Cardiac fibroblast (primary cell): Measurements from ENCODE around the gene CHD2.

Experiments used
- DNase-seq, 2 donors: peaks; one replicate each; pipeline versions ENCODE4 v3.0.0 to v3.0.0-alpha.2; 2010; ENCODE audit warnings: low read depth in 2 of 2
- H3K4me3 ChIP-seq, 2 donors: replicated peaks in 1 of 2; 1 replicate in 1 of 2; 2 replicates in 1 of 2; pipeline ENCODE4 v1.5.1; 2011; ENCODE audit warnings: low read depth in 2 of 2, low read length in 2 of 2, mild to moderate bottlenecking in 2 of 2, moderate library complexity in 1 of 2
- TF ChIP-seq, protein P1 (sequence below): IDR thresholded peaks from one replicate; pipeline ENCODE4 v1.5.1; 2011; ENCODE audit warnings: low read depth, mild to moderate bottlenecking, low read length, inconsistent platforms

Gene CHD2

DNA sequence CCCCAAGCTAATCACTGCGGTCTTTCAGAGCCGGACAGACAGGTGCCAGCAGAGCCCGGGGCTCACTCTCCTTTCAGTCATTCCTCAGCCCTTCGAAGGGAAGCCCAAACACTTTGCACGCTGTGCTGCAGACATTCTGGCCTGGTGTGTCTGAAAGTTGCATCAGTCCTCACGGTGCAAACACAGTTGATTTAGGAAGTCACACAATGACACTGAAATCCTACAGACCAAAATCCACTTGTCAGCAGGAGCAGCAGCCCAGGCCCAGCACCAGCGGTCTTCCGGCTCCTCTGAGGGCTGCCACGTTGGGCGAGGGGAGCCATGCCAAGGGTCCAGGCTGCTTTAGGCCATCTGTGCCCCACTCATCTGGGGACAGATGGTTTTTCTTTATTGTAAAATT, 127.3 kb downstream of the CHD2 start:
- no peak for DNase-seq
- TF ChIP-seq, protein P1, sequence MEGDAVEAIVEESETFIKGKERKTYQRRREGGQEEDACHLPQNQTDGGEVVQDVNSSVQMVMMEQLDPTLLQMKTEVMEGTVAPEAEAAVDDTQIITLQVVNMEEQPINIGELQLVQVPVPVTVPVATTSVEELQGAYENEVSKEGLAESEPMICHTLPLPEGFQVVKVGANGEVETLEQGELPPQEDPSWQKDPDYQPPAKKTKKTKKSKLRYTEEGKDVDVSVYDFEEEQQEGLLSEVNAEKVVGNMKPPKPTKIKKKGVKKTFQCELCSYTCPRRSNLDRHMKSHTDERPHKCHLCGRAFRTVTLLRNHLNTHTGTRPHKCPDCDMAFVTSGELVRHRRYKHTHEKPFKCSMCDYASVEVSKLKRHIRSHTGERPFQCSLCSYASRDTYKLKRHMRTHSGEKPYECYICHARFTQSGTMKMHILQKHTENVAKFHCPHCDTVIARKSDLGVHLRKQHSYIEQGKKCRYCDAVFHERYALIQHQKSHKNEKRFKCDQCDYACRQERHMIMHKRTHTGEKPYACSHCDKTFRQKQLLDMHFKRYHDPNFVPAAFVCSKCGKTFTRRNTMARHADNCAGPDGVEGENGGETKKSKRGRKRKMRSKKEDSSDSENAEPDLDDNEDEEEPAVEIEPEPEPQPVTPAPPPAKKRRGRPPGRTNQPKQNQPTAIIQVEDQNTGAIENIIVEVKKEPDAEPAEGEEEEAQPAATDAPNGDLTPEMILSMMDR = no peak
- H3K4me3 ChIP-seq = no peak overlapping the region

DNA sequence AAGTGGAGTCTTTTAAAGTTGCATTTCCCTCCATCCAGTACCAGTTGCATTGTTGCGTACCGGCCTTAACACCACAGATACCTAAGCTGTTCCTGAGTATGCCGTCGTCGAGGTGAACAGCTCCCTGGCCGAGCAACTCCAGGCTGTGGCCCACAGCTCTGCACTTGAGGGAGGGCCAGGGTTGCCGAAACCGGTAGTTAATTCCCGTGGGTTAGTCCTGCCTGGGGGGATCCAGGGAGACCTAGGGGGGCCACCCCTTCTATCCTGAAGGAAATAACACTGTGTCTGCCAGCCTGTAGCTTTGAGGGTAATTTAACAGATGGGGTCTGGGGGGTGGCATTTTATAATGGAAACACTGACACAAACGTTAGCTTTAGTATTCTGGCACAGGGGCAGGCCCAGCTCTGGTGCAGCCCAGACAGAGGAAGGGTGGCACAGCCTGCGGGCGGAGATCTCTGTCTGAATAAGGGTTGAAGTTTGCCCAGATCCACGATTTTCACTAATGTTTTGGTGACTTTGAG, 128.0 kb downstream of the CHD2 start:
- no peak overlapping the region for H3K4me3 ChIP-seq
- peak in 1 of 2 donors; percentile 17 for DNase-seq
- TF ChIP-seq, protein P1 = no peak

DNA sequence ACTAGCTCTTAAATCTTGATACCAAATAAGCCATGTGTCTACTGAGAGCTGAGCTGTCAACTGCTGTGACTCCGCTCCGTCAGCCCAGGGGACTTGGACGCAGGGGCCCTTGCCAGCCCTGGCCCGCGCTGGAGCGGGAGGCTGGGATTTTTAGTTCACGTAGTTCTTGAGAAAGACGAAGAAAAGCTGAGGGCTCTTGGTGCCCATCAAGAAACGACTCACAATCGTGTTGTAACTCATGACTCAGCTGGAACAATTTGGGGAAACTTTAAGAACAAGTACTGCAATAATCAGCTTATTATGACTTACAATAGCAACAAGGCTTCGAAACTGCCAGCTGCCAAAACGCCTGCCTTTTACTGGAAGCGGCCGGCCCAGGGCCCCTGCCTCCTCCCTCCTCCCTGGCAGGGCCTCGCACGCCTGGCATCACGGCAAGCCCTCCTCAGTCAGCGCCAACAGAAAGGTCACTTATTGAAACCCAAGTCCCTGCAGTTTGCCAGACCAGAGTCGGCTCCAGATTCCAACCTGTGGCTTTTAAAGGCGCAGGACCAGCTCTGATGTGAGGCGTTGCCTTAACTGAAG, 128.6 kb downstream of the CHD2 start:
- H3K4me3 ChIP-seq = no peak overlapping the region
- TF ChIP-seq, protein P1 = no peak
- peak; percentile 98 for DNase-seq

DNA sequence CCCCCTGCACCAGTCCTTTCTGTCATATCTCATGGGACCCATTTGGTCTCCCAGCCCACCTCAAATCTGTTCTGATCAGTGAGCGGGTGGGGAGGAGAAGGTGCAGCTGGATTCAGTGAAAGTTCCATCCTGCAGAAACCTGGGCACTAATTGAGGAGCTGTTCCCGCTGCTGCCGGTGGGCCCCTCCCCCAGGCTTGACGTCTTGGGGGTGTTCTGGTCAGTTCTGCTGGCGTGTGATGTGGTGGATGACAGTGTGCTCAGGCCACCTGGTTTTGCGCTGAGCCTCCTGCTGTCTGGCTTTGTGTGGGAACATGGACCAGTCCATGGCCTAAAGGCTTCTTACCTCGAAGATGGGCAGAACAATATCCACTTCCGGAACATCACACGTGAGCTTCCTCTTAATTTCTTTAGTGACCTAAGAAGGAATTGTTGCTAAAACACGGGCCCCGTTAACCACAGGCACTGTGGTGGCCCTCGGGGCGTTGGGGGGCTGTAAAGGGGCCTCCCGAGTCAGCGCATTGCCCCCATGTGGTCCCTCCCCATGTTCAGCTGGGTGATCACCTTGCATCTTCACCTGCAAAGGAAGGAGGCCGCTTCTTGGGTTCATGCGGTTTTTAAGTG, 129.2 kb downstream of the CHD2 start:
- no peak overlapping the region for H3K4me3 ChIP-seq

DNA sequence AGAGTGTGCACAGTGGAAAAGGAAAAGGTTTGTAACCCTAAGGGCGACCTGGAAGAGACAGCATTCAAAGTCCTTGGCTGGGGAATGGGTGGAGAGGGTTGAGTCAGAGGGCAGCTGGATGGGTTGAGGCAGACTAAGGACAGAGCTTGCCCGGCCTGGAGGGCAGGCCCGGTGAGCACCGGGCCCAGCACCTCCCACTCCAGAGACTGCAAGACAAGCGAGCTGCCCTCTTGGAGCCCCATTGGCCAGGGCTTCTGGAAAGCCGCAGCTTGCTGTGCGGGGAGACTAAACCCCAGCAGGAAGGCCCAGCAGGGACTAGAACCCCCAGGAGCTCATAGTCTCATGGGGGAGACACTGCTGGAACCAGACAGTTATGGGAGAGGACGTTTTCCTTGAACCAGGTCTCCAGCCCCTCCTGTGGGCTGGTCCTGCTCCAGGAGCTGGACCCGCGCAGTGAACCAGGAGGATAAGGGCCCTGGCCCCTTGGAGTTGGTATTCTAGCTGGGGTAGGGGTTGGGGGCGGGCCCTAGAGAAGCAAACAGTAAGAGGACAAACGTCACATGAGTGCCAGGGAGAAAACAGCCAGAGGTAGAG, 129.8 kb downstream of the CHD2 start:
- DNase-seq = peak; percentile 44 to 55
- H3K4me3 ChIP-seq = no peak overlapping the region
- TF ChIP-seq, protein P1 = no peak

More for the DNA sequence above, 129.2 kb downstream of the CHD2 start:
- peak; percentile 42 to 51 for DNase-seq
- TF ChIP-seq, protein P1 = no peak

DNA sequence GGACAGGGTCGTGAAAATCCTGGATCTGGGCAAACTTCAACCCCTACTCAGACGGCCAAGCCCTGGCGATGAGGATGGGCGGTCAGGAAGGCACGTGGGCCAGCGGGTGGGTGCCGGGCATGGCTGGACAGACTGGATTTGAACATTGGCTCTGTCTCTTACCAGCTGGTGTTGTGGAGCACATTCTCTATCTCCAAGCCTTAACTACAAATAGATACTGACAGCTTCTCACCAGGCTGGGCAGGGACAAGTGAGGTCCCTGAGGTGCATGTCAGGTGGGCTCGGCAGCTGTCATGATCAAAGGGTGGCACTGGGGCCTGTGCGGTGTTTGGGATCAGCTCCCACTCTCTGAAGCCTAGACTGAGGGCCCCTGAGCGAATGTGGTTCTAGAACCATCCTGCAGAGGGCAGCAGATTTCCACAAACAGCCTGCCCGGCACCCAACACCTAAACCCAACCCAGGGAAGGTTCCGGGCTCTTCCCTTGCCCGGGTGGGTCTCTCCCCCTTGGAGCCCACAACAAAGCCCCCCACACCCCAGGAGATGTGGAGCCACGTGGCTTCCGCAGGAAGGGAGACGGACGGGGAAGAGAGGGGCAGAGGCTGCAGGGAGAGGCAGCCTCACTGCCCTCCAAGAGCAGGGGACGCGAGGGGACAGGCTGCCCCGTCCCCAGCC, 130.4 kb downstream of the CHD2 start:
- peak; percentile 70 to 75 for DNase-seq
- H3K4me3 ChIP-seq = no peak overlapping the region
- TF ChIP-seq, protein P1 = peak; percentile 80
